HEK293 (cell line): ENCODE measurements around the gene LEMD1.

ENCODE experiments used
- KLF9 ChIP-seq: fragments of 450-650 bp; formaldehyde crosslinking; IDR thresholded peaks from 2 replicates; pipeline ENCODE4 v1.5.1; 2016; ENCODE audit warnings: missing biosample characterization, missing genetic modification characterization, low read depth
- SP3 ChIP-seq: fragments of 450-650 bp; formaldehyde crosslinking; IDR thresholded peaks from 2 replicates; pipeline ENCODE4 v1.5.1; 2016; ENCODE audit warnings: missing biosample characterization, missing genetic modification characterization
- ZBTB7A ChIP-seq: fragments of 450-650 bp; formaldehyde crosslinking; IDR thresholded peaks from 2 replicates; pipeline ENCODE4 v1.5.1; 2016; ENCODE audit warnings: low read depth, missing biosample characterization, missing genetic modification characterization
- ZFP37 ChIP-seq: fragments of 450-650 bp; formaldehyde crosslinking; IDR thresholded peaks from 2 replicates; pipeline ENCODE4 v1.5.1; 2016; ENCODE audit warnings: missing biosample characterization, missing genetic modification characterization
- ZNF248 ChIP-seq: fragments of 450-650 bp; formaldehyde crosslinking; IDR thresholded peaks from 2 replicates; pipeline ENCODE4 v1.5.1; 2017; ENCODE audit warnings: missing biosample characterization, missing genetic modification characterization
- TF ChIP-seq, protein P1 (sequence below): fragments of 450-650 bp; formaldehyde crosslinking; IDR thresholded peaks from 2 replicates; pipeline ENCODE4 v1.5.1; 2016; ENCODE audit warnings: missing biosample characterization, missing genetic modification characterization, low read depth
- TF ChIP-seq, protein P2 (sequence below): fragments of 450-650 bp; formaldehyde crosslinking; IDR thresholded peaks from 2 replicates; pipeline ENCODE4 v1.5.1; 2016; ENCODE audit warnings: missing biosample characterization, missing genetic modification characterization

GRCh38 chr1:205446828-205447227, 25.0 kb upstream of the LEMD1 start:
- TF ChIP-seq ZBTB7A (tag by site-specific recombination) (no peak), KLF9 (tag by site-specific recombination) (no peak), SP3 (tag by site-specific recombination) (no peak), ZFP37 (no peak), ZNF248 (tag by site-specific recombination) (no peak)
- TF ChIP-seq, protein P1, sequence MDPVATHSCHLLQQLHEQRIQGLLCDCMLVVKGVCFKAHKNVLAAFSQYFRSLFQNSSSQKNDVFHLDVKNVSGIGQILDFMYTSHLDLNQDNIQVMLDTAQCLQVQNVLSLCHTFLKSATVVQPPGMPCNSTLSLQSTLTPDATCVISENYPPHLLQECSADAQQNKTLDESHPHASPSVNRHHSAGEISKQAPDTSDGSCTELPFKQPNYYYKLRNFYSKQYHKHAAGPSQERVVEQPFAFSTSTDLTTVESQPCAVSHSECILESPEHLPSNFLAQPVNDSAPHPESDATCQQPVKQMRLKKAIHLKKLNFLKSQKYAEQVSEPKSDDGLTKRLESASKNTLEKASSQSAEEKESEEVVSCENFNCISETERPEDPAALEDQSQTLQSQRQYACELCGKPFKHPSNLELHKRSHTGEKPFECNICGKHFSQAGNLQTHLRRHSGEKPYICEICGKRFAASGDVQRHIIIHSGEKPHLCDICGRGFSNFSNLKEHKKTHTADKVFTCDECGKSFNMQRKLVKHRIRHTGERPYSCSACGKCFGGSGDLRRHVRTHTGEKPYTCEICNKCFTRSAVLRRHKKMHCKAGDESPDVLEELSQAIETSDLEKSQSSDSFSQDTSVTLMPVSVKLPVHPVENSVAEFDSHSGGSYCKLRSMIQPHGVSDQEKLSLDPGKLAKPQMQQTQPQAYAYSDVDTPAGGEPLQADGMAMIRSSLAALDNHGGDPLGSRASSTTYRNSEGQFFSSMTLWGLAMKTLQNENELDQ, result no peak
- TF ChIP-seq, protein P2, sequence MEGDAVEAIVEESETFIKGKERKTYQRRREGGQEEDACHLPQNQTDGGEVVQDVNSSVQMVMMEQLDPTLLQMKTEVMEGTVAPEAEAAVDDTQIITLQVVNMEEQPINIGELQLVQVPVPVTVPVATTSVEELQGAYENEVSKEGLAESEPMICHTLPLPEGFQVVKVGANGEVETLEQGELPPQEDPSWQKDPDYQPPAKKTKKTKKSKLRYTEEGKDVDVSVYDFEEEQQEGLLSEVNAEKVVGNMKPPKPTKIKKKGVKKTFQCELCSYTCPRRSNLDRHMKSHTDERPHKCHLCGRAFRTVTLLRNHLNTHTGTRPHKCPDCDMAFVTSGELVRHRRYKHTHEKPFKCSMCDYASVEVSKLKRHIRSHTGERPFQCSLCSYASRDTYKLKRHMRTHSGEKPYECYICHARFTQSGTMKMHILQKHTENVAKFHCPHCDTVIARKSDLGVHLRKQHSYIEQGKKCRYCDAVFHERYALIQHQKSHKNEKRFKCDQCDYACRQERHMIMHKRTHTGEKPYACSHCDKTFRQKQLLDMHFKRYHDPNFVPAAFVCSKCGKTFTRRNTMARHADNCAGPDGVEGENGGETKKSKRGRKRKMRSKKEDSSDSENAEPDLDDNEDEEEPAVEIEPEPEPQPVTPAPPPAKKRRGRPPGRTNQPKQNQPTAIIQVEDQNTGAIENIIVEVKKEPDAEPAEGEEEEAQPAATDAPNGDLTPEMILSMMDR, result no peak
